MV-4-11 (cell line): Measurements from ENCODE around the gene KANK4.

Experiments used
- DNase-seq: peaks from one replicate; lab custom pipeline; 2025; lab: John Stamatoyannopoulos, UW

Gene KANK4

DNA sequence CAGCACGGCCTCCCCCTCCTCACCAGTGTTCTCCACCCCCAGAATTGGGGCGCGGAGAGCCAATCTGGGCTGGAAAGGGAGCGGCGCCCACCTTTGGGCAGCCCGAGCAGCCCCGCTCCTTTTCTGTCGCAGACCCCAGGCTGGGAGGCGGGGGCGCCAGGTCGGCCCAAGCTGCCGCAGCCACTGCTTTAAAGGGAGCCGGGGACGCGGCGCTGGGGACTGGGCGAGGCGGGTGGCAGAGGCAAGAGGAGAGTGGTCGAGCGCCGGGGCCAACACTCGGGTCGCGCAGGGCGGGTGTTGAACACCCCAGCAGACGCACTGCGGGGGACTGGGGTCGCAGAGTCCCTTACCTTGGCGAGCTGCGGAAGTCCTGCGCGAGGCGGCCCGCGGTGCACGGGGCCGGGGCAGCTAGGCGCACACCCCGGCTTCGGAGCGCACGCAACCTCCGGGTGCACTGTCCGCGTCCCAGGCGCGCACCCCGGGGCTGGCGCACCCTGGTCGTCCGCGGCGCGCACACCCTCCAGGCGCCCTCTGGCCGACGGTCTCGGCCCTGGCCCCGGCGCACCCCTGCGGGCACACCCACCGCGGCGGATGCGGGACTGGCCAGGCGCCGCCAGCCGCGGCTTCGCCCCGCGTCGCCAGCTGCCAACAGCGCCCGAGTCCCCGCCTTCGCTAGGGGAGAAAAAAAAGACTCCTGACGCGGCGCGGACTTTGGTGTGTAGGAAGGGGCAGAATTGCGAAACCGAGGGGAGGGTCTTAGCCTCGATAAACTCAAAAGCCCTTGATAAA, at the start of gene KANK4:
TSS of gene KANK4 (minus strand) at position 679 of the 789 bp plus-strand sequence. CDS start 37,870 bp downstream, outside the sequence.
- no peak for DNase-seq

GRCh38 chr1:62368989-62369388, 49.8 kb upstream of the KANK4 start:
- no peak for DNase-seq

DNA sequence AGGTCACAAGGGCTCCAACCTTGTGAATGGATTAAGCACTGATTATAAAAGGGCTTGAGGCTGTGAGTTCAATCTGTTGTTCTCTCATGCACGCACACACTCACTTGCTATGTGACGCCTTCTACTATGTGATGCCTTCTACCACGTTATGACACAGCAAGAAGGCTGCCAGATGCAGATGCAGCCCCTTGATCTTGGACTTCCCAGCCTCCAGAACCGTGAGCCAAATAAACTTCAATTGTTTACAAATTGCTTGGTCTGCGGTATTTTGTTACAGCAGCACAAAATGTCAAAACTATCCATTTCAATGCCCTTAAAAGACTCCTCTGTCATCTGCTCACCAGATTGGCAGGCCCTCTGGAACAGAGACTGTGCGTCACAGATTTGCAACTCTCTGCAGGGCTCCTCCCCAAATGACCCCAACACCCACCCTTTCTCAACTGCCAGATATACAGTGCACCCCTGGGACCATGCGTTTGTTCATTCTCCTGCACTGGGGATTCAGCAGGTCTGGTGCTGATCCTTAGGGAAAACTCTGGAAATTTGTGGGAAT, 47.8 kb upstream of the KANK4 start:
- DNase-seq: no peak

DNA sequence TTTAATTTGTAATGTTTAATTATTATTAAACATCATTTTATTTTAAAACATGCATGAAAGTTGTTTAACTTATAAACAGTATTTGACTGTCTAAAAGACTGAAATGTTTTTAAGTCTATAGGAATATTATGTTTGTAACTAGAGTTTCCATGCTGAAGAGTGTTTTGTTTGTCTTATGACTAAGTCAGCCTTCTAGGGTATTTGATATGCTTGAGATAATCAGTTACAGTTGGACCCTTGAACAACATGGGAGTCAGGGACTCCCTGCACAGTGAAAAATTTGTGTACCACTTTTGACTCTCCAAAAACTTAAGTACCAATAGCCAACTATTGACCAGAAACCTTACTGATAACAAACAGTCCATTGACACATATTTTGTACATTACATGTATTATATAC, 45.5 kb upstream of the KANK4 start:
- no peak for DNase-seq

GRCh38 chr1:62362926-62363325, 43.7 kb upstream of the KANK4 start:
- DNase-seq: no peak

- no peak for DNase-seq
Observed at GRCh38 chr1:62362061-62362917, 43.1 kb upstream of the KANK4 start.

GRCh38 chr1:62361431-62361830, 42.2 kb upstream of the KANK4 start:
- DNase-seq: no peak

GRCh38 chr1:62358665-62359373, 39.6 kb upstream of the KANK4 start:
- no peak for DNase-seq

DNA sequence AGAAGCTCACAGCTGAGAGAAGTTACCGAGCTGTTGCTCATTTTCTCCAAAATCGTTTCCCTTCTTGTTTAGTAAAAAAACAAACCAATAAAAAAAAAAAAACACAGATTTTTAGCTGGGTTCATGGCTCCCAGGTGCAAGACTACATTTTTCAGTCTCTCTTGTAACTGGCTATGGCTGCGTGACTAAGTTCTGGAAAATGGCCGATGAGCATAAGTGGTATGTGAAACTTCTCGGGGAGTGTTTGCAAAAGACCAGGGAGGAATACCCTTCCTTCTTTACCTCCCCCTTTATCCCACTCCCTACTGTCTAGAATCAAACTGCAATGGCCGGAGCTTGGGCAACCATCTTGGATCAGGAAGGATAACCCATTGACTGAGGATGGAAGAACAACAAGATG, 38.7 kb upstream of the KANK4 start:
- no peak for DNase-seq

DNA sequence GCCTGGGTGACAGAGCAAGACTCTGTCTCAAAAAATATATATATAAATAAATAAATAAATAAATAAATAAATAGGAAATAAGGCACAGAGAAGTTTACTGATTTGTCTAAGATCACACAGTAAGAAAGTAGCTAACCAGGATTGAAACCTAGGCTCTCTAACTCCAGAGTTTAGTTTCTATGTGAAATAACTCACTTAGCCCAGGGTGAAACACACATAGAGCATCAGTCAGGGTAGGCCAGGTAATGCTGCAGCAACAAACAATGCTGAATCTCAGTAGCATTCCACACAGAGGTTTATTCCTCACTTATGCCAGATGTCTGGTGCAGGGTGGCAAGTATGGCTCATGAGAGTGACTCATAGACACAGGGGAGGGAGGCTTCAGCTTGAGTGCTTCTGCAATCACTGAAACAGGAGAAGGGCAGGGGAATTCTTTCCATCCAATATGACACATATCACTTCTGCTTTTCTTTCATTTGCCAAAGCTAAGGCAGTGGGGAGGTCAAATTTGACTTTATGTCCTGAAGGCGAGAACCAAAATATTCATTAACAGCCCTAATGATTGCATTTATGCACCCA, 37.1 kb upstream of the KANK4 start:
- DNase-seq: peak; percentile 84

GRCh38 chr1:62355095-62355494, 35.9 kb upstream of the KANK4 start:
- no peak for DNase-seq

GRCh38 chr1:62353853-62354252, 34.6 kb upstream of the KANK4 start:
- no peak for DNase-seq

- DNase-seq: peak; percentile 27
Observed at GRCh38 chr1:62352387-62352786, 33.2 kb upstream of the KANK4 start.

GRCh38 chr1:62349470-62350233, 30.4 kb upstream of the KANK4 start:
- DNase-seq: no peak

DNA sequence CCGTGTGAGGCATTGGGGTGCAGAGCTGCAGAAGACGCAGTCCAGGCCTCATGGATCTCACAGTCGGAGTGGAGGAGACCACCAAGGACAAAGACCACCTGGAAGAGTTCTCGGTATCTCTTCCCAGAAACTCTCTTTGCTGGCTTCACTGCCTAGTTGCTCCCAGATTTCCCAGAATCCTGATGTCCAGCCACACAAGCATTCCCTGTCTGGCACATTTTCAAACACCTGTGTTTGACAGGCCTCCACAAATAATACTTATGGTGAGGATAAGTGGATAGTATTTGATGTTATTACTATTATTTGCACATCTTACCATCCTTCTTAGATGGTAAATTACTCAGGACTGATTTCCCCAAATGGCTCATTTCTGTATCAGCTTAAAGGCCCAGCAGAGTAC, 27.7 kb upstream of the KANK4 start:
- no peak for DNase-seq

GRCh38 chr1:62343911-62344310, 24.7 kb upstream of the KANK4 start:
- no peak for DNase-seq

DNA sequence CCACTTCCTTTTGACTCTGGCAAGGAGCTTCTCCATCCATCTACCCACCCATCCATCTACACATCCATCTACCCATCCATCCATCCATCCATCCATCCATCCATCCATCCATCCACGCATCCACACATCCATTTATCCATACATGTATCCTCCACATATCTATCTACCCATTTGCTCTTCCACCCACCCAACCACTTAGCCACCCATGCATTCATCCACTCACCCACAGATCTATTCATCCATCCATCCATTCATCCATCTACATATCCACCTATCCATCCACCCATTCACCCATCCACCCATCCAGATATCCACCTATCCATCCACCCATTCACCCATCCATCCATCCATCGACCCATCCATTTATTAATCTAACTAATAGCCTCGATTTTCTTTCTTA, 23.0 kb upstream of the KANK4 start:
- no peak for DNase-seq

- DNase-seq: no peak
Observed at GRCh38 chr1:62341615-62342014, 22.4 kb upstream of the KANK4 start.

- DNase-seq: no peak
Observed at GRCh38 chr1:62341089-62341488, 21.9 kb upstream of the KANK4 start.

GRCh38 chr1:62337706-62338631, 18.7 kb upstream of the KANK4 start:
- no peak for DNase-seq
